ENCODE data around the gene UCK1.

DNA sequence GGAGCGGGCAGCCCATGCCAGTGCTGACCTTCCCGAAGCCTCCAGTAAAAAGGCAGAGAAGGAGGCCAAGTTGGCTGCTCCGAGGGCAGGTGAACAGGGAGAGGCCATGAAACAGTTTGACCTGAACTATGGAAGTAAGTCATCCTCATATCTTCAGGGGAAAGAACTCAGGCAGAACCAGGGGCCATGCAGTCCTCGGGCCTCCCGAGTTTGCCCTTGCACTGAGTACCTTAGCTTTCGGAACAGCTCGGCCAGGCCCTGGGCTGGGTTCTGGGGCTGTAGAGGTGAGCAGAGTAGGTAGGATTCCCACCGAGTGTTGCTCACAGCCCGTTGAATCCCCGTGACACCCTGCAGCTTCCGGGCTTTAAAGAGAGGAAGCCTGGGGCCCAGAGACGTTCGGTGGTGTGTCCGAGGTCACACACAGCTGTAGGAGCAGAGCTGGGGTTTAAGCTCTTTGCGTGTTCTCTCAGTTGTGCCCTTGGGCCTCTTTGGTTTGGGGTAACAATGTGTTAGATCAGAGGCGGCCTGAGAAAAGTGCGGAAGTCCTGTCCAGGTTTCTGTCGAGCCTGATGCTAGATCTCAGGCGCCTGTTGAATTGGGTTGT, 53.1 kb downstream of the UCK1 start:
- TF ChIP-seq EP300 (IDR thresholded peaks at IDR 0.05; ENCODE audit: borderline replicate concordance in 1 of 2, low read depth in 2 of 2, low read length in 2 of 2) (no peak), CBX5 (IDR thresholded peaks at IDR 0.05; ENCODE audit: low read depth, low read length) (no peak), TBP (IDR thresholded peaks at IDR 0.05; ENCODE audit: low read depth, low read length) (no peak), POLR2A (IDR thresholded peaks at IDR 0.05; ENCODE audit: control extremely low read depth in 1 of 2, low read depth in 2 of 2, low read length in 2 of 2) (no peak), CHD2 (IDR thresholded peaks at IDR 0.05; ENCODE audit: low read length) (no peak), TAF1 (IDR thresholded peaks at IDR 0.05; ENCODE audit: low read depth, low read length) (no peak), BCL11A (IDR thresholded peaks at IDR 0.05; ENCODE audit: low read depth in 2 of 2, low read length in 2 of 2) (no peak), MAFK (IDR thresholded peaks at IDR 0.05; ENCODE audit: low read depth, low read length) (no peak), CHD1 (IDR thresholded peaks at IDR 0.05; ENCODE audit: low read depth, low read length) (no peak), MAX (IDR thresholded peaks at IDR 0.05) (no peak), RNF2 (IDR thresholded peaks at IDR 0.05; ENCODE audit: borderline replicate concordance, low read depth, low read length, missing control alignments, poor library complexity, severe bottlenecking) (no peak)
- TF ChIP-seq, protein P1, sequence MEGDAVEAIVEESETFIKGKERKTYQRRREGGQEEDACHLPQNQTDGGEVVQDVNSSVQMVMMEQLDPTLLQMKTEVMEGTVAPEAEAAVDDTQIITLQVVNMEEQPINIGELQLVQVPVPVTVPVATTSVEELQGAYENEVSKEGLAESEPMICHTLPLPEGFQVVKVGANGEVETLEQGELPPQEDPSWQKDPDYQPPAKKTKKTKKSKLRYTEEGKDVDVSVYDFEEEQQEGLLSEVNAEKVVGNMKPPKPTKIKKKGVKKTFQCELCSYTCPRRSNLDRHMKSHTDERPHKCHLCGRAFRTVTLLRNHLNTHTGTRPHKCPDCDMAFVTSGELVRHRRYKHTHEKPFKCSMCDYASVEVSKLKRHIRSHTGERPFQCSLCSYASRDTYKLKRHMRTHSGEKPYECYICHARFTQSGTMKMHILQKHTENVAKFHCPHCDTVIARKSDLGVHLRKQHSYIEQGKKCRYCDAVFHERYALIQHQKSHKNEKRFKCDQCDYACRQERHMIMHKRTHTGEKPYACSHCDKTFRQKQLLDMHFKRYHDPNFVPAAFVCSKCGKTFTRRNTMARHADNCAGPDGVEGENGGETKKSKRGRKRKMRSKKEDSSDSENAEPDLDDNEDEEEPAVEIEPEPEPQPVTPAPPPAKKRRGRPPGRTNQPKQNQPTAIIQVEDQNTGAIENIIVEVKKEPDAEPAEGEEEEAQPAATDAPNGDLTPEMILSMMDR (IDR thresholded peaks at IDR 0.05; ENCODE audit: control extremely low read depth in 1 of 3, insufficient read depth in 1 of 3, low read depth in 1 of 3, low read length in 3 of 3) = no peak
- TF ChIP-seq, protein P2, sequence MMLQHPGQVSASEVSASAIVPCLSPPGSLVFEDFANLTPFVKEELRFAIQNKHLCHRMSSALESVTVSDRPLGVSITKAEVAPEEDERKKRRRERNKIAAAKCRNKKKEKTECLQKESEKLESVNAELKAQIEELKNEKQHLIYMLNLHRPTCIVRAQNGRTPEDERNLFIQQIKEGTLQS (IDR thresholded peaks at IDR 0.05; ENCODE audit: insufficient read depth, low read depth, low read length) = no peak

Measured in H1 (cell line).